GM12875 (cell line): ENCODE data around the gene NPEPL1.
"Not testable (repeated sequence)": the region's sequence is repeated elsewhere in the genome, so short reads cannot be mapped to it uniquely, and the experiment has no call there.

Source experiments
- H3K4me3 ChIP-seq: one replicate; pipeline ENCODE4 v1.5.1; 2011; ENCODE audit warnings: low read depth, low read length, control low read depth
- TF ChIP-seq, protein P1 (sequence below): IDR thresholded peaks from 2 replicates; pipeline ENCODE4 v1.5.1; 2011; ENCODE audit warnings: low read depth, mild to moderate bottlenecking, control low read depth, inconsistent platforms, low read length, moderate library complexity, borderline replicate concordance; ENCODE audit not compliant: insufficient read depth

The NPEPL1 gene

DNA sequence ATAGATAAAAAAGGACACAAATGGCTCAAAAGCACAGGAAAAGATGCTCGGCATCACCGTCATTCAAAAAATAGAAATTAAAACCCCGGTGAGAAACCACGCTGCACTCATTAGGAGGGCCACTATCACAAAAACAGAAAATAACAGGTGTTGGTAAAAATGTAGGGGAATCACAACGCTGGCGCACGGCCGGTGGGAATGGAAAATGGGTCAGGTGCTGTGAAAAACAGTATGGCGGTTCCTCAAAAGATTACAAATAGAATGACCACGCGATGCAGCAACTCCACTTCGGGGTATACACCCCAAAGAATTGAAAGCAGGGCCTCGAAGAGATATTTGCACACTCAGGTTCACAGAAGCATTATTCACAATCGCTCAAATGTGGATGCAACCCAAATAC is 28.3 kb downstream of the NPEPL1 start:
- H3K4me3 ChIP-seq: no peak overlapping the region
- TF ChIP-seq, protein P1, sequence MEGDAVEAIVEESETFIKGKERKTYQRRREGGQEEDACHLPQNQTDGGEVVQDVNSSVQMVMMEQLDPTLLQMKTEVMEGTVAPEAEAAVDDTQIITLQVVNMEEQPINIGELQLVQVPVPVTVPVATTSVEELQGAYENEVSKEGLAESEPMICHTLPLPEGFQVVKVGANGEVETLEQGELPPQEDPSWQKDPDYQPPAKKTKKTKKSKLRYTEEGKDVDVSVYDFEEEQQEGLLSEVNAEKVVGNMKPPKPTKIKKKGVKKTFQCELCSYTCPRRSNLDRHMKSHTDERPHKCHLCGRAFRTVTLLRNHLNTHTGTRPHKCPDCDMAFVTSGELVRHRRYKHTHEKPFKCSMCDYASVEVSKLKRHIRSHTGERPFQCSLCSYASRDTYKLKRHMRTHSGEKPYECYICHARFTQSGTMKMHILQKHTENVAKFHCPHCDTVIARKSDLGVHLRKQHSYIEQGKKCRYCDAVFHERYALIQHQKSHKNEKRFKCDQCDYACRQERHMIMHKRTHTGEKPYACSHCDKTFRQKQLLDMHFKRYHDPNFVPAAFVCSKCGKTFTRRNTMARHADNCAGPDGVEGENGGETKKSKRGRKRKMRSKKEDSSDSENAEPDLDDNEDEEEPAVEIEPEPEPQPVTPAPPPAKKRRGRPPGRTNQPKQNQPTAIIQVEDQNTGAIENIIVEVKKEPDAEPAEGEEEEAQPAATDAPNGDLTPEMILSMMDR: no peak

DNA sequence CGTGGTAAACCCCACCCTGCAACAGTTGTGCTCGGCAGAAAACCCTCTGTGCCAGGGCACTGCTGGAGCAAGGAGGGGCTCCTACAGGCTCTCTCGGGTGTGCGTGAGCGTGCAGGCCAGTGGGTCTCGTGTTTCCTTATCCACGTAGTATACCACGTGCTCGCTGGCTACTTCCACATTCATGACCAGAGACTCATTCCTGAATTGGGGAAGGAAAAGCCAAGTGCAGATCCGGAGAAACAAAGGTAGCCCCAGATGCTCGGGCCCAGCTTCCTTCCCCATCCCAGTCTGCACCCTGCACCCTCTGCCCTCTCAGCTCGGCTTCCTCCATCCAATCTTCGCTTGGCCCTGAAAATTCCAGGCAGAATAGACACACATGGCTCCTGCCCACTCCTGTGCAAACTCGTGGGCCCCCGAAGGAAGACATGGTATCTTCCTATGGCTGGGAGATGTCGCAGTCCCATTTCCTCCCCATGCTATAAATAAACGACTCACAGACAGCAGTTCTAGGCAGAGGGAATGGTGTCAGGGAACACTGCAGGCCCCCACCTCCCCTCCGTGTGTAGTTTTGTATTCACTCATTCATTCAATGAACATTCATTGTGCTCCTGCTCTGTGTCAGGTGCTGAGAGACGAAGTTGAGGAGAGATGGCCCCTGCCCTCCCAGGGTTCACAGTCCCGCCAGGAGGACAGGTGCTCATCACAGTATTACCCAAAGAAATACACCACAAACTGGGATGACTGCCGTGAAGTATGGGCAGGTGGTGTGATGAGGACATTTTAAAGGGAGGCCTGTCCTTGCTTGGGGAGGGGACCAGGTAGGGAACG is 29.6 kb downstream of the NPEPL1 start:
- H3K4me3 ChIP-seq: no peak overlapping the region
- TF ChIP-seq, protein P1: no peak

DNA sequence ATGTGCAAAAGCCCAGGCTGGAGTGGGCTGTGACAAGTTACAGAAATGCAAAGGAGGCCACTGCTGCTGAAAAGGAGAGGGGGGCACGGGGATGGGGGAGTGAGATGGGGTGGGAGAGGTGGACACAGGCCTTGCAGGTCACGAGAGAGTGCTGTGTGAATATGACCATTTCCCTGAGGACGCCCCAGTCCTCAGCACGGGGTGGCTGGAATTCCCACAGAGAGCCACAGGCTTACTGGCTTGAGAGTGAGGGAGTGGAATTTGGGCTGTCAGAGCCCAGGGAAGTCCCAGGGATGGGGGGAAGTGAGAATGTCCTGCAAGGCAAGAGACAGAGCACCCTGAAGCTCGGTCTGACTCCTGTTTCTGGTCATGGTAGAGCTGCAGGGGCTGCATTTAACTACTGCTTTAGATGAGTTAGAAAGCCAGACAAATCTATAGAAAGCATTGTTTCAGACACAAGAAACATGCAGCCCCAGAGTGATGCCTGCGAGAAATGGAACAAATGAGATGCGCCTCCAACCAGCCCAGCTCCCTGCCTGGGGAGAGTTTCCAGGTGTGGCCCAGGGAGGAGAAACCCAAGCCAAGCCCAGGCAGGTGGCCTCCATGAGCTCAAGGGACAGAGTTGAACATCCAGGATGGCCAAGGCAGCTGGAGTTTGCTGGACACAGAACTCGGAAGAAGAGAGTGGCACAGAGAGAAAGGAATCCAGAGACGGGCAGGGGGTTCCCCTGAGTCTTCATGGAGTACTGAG is 30.5 kb downstream of the NPEPL1 start:
- no peak overlapping the region for H3K4me3 ChIP-seq
- TF ChIP-seq, protein P1: no peak

DNA sequence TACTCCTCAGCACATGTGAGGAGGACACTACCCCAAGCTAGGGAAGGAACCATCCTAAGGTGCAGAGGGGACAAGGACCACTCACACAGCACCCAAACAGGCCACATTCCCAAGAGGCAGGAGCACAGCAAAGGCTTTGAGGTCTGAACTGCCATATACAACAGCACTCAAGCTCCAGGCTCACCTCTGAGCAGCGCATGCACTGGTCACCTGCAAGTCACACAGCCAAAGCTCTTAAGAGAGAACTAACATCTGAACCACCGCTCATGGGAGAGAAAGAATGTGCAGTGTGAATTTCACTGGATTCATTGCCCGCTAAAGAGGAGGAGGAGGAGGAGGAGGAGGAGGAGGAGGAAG is 31.0 kb downstream of the NPEPL1 start:
- no peak overlapping the region for H3K4me3 ChIP-seq
- TF ChIP-seq, protein P1: no peak

DNA sequence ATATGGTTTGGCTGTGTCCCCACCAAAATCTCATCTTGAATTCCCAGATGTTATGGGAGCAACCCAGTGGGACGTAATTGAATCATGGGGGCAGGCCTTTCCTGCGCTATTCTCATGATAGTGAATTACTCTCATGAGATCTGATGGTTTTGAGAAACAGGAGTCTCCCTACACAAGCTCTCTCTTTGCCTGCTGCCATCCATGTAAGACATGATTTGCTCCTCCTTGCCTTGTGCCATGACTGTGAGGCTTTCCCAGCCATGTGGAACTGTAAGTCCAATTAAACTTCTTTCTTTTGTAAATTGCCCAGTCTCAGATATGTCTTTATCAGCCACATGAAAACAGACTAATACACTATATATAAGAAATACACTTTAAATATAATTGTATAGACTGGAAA is 33.6 kb downstream of the NPEPL1 start:
- not testable (repeated sequence) for H3K4me3 ChIP-seq

DNA sequence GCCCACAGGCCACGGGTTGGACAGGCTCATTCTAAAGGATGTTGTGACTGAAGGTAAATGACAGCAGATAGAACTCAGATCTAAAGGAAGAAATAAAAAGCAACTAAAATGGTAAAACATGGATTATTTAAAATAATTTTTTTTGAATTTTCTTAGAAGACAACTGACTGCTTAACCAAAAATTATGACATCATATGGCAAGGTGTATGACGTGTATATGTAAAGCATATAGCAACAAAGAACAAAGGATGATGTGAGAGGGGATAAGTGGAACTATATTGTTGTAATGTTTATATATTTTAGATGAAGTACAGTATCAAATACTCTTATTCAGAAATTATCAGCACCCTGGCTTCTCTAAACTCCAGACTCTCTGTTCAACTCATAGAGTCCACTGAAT is 38.6 kb downstream of the NPEPL1 start:
- TF ChIP-seq, protein P1: no peak
- H3K4me3 ChIP-seq: no peak overlapping the region

DNA sequence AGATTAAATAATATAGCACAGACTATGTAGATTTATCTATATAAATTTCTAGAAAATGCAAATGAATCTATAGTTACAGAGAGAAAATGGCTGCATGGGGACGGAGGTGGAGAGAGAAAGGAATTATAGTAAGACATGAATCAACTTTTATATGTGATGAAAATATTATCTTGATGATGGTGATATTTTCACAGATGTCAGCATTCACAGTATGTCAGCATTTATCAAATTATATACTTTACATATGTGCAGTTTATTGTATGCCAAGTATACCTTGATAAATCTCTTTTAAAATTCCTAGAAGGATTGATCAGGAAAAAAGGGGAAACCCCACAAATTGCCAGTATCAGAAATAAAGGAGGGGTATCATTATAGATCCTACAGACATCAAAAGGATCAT is 44.6 kb downstream of the NPEPL1 start:
- H3K4me3 ChIP-seq: no peak overlapping the region
- TF ChIP-seq, protein P1: no peak
